ENCODE results near the gene BLNK. TPM values are rescaled to one million over a fixed set of nuclear protein-coding genes. Genes with fewer than 3 reads are reported as not detected.

BLNK gene
- total and polyA plus RNA-seq, 7 donors, result 0.15 to 3.7 (median 1.1) TPM

GRCh38 chr10:96283756-96284155 lies 12.4 kb upstream of the BLNK start:
- Histone ChIP-seq H3K36me3 (ENCODE audit: insufficient read depth in 1 of 2, low read depth in 1 of 2) (no peaks in the 10 kb centered on the region), H3K27ac (no peak overlapping the region), H3K4me3 (no peak overlapping the region), H3K9me3 (no peaks in the 10 kb centered on the region), H3K4me1 (peaks cover 10% of the 10 kb centered on the region), H3K27me3 (ENCODE audit: insufficient read depth in 3 of 3, low read length in 2 of 3) (no peaks in the 10 kb centered on the region)
- WGBS, 3 donors, result 91 to 92% (median 92%) methylated on average over 6 of the region's 6 CpGs
- ATAC-seq (no peak), DNase-seq (no peak)
- TF ChIP-seq CTCF (IDR thresholded peaks at IDR 0.05), result no peak
- intact Hi-C loops (cut with DNase I), result no loop called here

- Histone ChIP-seq H3K4me1 (peaks cover 7% of the 10 kb centered on the region), H3K27me3 (ENCODE audit: insufficient read depth in 3 of 3, low read length in 2 of 3) (no peaks in the 10 kb centered on the region), H3K9me3 (no peaks in the 10 kb centered on the region), H3K36me3 (ENCODE audit: insufficient read depth in 1 of 2, low read depth in 1 of 2) (no peaks in the 10 kb centered on the region), H3K27ac (no peak overlapping the region), H3K4me3 (no peak overlapping the region)
- 55 to 64% (median 62%) methylated on average over 2 of the region's 2 CpGs for WGBS, 3 donors
- no peak for DNase-seq
- intact Hi-C loops (cut with DNase I), result no loop called here
- no peak for ATAC-seq
- no peak for TF ChIP-seq CTCF (IDR thresholded peaks at IDR 0.05)
These were observed 12.0 kb upstream of the BLNK start for GRCh38 chr10:96283351-96283750.

- Histone ChIP-seq H3K4me3 (no peak overlapping the region), H3K36me3 (ENCODE audit: insufficient read depth in 1 of 2, low read depth in 1 of 2) (no peaks in the 10 kb centered on the region), H3K9me3 (no peaks in the 10 kb centered on the region), H3K4me1 (no peaks in the 10 kb centered on the region), H3K27me3 (ENCODE audit: insufficient read depth in 3 of 3, low read length in 2 of 3) (no peaks in the 10 kb centered on the region), H3K27ac (no peak overlapping the region)
- ATAC-seq (no peak), DNase-seq (no peak)
- WGBS, 3 donors, result 83 to 85% (median 84%) methylated on average over 3 of the region's 3 CpGs
- intact Hi-C loops (cut with DNase I), result no loop called here
- no peak for TF ChIP-seq CTCF (IDR thresholded peaks at IDR 0.05)
These were observed 10.2 kb upstream of the BLNK start for GRCh38 chr10:96281444-96282029.

- Histone ChIP-seq H3K9me3 (no peaks in the 10 kb centered on the region), H3K4me1 (no peaks in the 10 kb centered on the region), H3K36me3 (ENCODE audit: insufficient read depth in 1 of 2, low read depth in 1 of 2) (no peaks in the 10 kb centered on the region), H3K27ac (no peak overlapping the region), H3K4me3 (no peak overlapping the region), H3K27me3 (ENCODE audit: insufficient read depth in 3 of 3, low read length in 2 of 3) (no peaks in the 10 kb centered on the region)
- 74 to 85% (median 82%) methylated on average over 2 of the region's 2 CpGs for WGBS, 3 donors
- TF ChIP-seq CTCF (IDR thresholded peaks at IDR 0.05), result no peak
- intact Hi-C loops (cut with DNase I), result no loop called here
- ATAC-seq (no peak), DNase-seq (no peak)
These were observed 9.5 kb upstream of the BLNK start for GRCh38 chr10:96280859-96281258.

- Histone ChIP-seq H3K36me3 (ENCODE audit: insufficient read depth in 1 of 2, low read depth in 1 of 2) (no peaks in the 10 kb centered on the region), H3K4me3 (no peak overlapping the region), H3K4me1 (no peaks in the 10 kb centered on the region), H3K27me3 (ENCODE audit: insufficient read depth in 3 of 3, low read length in 2 of 3) (no peaks in the 10 kb centered on the region), H3K9me3 (no peaks in the 10 kb centered on the region), H3K27ac (no peak overlapping the region)
- no peak for ATAC-seq
- 84 to 90% (median 86%) methylated on average over 3 of the region's 3 CpGs for WGBS, 3 donors
- intact Hi-C loops (cut with DNase I), result no loop called here
- no peak for TF ChIP-seq CTCF (IDR thresholded peaks at IDR 0.05)
- DNase-seq, result no peak
These were observed 7.8 kb upstream of the BLNK start for GRCh38 chr10:96279191-96279641.

Measured in psoas muscle (tissue), 8 donors.